Measurements from ENCODE around the gene ARHGAP31. TPM values are rescaled to one million over a fixed set of nuclear protein-coding genes. Genes with fewer than 3 reads are reported as not detected.
A peak's percentile ranks its signal among the peaks of the same experiment; 100 is the strongest.
"Not testable (repeated sequence)": the region's sequence is repeated elsewhere in the genome, so short reads cannot be mapped to it uniquely, and the experiment has no call there.

Gene ARHGAP31
- total RNA-seq, 1 donor from 2014 or later = 9.7 TPM

- no peak for TF ChIP-seq CTCF (IDR thresholded peaks at IDR 0.05; ENCODE audit: unreplicated experiment)
- DNase-seq (ENCODE audit: low spot score in 2 of 2, unreplicated experiment in 2 of 2) = no peak
- Mint-ChIP-seq H3K9me3 (no peaks in the 10 kb centered on the region), H3K27ac (no peak overlapping the region), H3K27me3 (ENCODE audit: low read depth) (no peaks in the 10 kb centered on the region), H3K36me3 (peaks cover 3% of the 10 kb centered on the region), H3K4me3 (no peak overlapping the region), H3K4me1 (peaks cover 44% of the 10 kb centered on the region)
Measured at GRCh38 chr3:119318876-119319275, 24.7 kb downstream of the ARHGAP31 start.

DNA sequence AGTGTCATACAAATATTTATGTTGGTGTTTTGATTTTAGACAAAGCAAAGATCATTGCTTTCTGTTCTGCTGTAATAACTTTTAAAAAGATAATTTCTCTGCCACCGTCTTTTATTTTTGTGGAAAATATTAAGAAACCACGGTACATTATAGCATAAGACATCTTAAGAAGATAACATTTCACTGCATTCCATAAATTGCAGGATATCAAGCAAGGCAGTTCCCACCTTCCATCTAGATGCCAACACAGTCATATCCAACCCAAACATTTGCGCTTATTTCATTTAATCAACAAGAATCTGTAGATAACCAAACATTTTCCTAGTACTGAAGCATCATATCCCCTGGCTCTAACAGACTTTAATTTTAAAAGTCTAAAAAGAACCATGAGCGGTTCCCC, 25.1 kb downstream of the ARHGAP31 start:
- Mint-ChIP-seq H3K4me1 (peaks cover 48% of the 10 kb centered on the region), H3K27me3 (ENCODE audit: low read depth) (no peaks in the 10 kb centered on the region), H3K27ac (peak overlapping the region; percentile 66)

DNA sequence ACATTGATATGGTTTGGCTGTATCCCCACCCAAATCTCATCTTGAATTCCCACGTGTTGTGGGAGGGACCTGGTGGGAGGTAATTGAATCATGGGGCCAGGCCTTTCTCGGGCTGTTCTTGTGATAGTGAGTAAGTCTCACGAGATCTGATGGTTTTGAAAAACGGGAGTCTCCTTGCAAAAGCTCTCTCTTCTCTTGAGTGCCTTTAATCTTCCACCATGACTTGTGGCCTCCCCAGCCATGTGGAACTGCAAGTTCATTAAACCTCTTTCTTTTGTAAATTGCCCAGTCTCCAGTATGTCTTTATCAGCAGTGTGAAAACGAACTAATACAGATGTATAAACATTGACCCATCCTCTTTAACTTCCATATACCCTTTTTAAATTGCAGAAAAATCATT, 26.6 kb downstream of the ARHGAP31 start:
- not testable (repeated sequence) for H3K27me3 Mint-ChIP-seq (ENCODE audit: low read depth); H3K4me3 Mint-ChIP-seq; H3K36me3 Mint-ChIP-seq; DNase-seq (ENCODE audit: low spot score in 2 of 2, unreplicated experiment in 2 of 2); H3K9me3 Mint-ChIP-seq
- Mint-ChIP-seq H3K27ac (peak overlapping the region; percentile 43), H3K4me1 (peaks cover 49% of the 10 kb centered on the region)

More for the DNA sequence above, 25.1 kb downstream of the ARHGAP31 start:
- Mint-ChIP-seq H3K4me3 (no peak overlapping the region), H3K9me3 (no peaks in the 10 kb centered on the region), H3K36me3 (no peaks in the 10 kb centered on the region)
- no peak for DNase-seq (ENCODE audit: low spot score in 2 of 2, unreplicated experiment in 2 of 2)
- TF ChIP-seq CTCF (IDR thresholded peaks at IDR 0.05; ENCODE audit: unreplicated experiment) = no peak

- Mint-ChIP-seq H3K27ac (peak overlapping the region; percentile 99), H3K27me3 (ENCODE audit: low read depth) (no peaks in the 10 kb centered on the region), H3K4me1 (peaks cover 45% of the 10 kb centered on the region), H3K36me3 (no peaks in the 10 kb centered on the region), H3K9me3 (no peaks in the 10 kb centered on the region), H3K4me3 (peak overlapping the region; percentile 87)
- DNase-seq (ENCODE audit: low spot score in 2 of 2, unreplicated experiment in 2 of 2) = no peak
- TF ChIP-seq CTCF (IDR thresholded peaks at IDR 0.05; ENCODE audit: unreplicated experiment) = no peak
Measured at GRCh38 chr3:119322021-119322834, 28.0 kb downstream of the ARHGAP31 start.

- peak overlapping the region; percentile 87 for H3K4me3 Mint-ChIP-seq
- H3K27ac Mint-ChIP-seq = peak overlapping the region; percentile 99
- H3K27me3 Mint-ChIP-seq (ENCODE audit: low read depth) = no peaks in the 10 kb centered on the region
- no peaks in the 10 kb centered on the region for H3K36me3 Mint-ChIP-seq
- no peak for TF ChIP-seq CTCF (IDR thresholded peaks at IDR 0.05; ENCODE audit: unreplicated experiment)
- peak; percentile 67 to 83 for DNase-seq (ENCODE audit: low spot score in 2 of 2, unreplicated experiment in 2 of 2)
- peaks cover 39% of the 10 kb centered on the region for H3K4me1 Mint-ChIP-seq
- H3K9me3 Mint-ChIP-seq = no peaks in the 10 kb centered on the region
Measured at GRCh38 chr3:119322835-119323722, 28.9 kb downstream of the ARHGAP31 start.

- Mint-ChIP-seq H3K4me3 (peak overlapping the region; percentile 87), H3K36me3 (no peaks in the 10 kb centered on the region), H3K27me3 (ENCODE audit: low read depth) (no peaks in the 10 kb centered on the region), H3K27ac (peak overlapping the region; percentile 98), H3K4me1 (peaks cover 37% of the 10 kb centered on the region), H3K9me3 (no peaks in the 10 kb centered on the region)
- no peak for DNase-seq (ENCODE audit: low spot score in 2 of 2, unreplicated experiment in 2 of 2)
- TF ChIP-seq CTCF (IDR thresholded peaks at IDR 0.05; ENCODE audit: unreplicated experiment) = no peak
Measured at GRCh38 chr3:119323723-119324085, 29.5 kb downstream of the ARHGAP31 start.
